ENCODE results near the gene PLOD1. TPM values are rescaled to one million over a fixed set of nuclear protein-coding genes. Genes with fewer than 3 reads are reported as not detected.

Gene PLOD1
- total RNA-seq, 4 donors from 2014 or later = 28.8 to 56.3 (median 41.2) TPM

DNA sequence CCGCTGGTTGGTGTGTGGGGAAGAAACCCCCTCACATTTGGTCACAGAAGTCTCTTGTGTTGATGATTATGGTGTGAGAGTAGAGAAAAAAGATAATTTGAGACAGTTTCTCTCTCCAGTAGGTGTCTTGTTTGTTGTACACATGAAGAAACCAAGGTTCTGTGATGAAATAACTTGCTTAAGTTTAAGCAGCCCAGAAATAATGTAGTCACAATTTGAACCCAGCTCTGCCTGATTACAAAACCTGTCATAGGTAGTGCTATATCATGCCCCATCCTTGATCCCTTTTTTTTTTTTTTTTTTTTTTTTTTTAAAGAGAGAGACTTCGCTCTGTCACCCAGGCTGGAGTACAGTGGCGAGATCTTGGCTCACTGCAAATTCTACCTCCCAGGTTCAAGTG, 50.7 kb downstream of the PLOD1 start:
- in situ Hi-C loops (cut with MboI; ENCODE audit: low pct_ligation_motif_present in 1 of 4, low pct_unique_long_range_greater_than_20kb in 1 of 4, low sequenced_read_pairs in 3 of 4) (no loop called here), intact Hi-C loops (cut with DNase I; ENCODE audit: low total_unique reads) (no loop called here)
- 83 to 91% methylated on average over 1 to 3 of the region's 3 CpGs for WGBS, 2 donors (ENCODE audit: low coverage in 1 of 2)
- peaks cover 0 to 31% (median 11%) of the 10 kb centered on the region in 4 donors for H3K36me3 ChIP-seq
- no peak overlapping the region for H3K4me3 ChIP-seq
- H3K9me3 ChIP-seq = no peaks in the 10 kb centered on the region
- H3K27me3 ChIP-seq = no peaks in the 10 kb centered on the region
- TF ChIP-seq POLR2AphosphoS5 (IDR thresholded peaks at IDR 0.05) (no peak), POLR2A (IDR thresholded peaks at IDR 0.05) (no peak), EP300 (IDR thresholded peaks at IDR 0.05; ENCODE audit: low read depth) (no peak)
- TF ChIP-seq, protein P1, sequence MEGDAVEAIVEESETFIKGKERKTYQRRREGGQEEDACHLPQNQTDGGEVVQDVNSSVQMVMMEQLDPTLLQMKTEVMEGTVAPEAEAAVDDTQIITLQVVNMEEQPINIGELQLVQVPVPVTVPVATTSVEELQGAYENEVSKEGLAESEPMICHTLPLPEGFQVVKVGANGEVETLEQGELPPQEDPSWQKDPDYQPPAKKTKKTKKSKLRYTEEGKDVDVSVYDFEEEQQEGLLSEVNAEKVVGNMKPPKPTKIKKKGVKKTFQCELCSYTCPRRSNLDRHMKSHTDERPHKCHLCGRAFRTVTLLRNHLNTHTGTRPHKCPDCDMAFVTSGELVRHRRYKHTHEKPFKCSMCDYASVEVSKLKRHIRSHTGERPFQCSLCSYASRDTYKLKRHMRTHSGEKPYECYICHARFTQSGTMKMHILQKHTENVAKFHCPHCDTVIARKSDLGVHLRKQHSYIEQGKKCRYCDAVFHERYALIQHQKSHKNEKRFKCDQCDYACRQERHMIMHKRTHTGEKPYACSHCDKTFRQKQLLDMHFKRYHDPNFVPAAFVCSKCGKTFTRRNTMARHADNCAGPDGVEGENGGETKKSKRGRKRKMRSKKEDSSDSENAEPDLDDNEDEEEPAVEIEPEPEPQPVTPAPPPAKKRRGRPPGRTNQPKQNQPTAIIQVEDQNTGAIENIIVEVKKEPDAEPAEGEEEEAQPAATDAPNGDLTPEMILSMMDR (IDR thresholded peaks at IDR 0.05) = no peak
- peaks cover 13 to 49% (median 34%) of the 10 kb centered on the region in 4 donors for H3K4me1 ChIP-seq
- peak overlapping the region in 3 of 4 donors; percentile 50 to 64 (median 60) for H3K27ac ChIP-seq
- DNase-seq = no peak

DNA sequence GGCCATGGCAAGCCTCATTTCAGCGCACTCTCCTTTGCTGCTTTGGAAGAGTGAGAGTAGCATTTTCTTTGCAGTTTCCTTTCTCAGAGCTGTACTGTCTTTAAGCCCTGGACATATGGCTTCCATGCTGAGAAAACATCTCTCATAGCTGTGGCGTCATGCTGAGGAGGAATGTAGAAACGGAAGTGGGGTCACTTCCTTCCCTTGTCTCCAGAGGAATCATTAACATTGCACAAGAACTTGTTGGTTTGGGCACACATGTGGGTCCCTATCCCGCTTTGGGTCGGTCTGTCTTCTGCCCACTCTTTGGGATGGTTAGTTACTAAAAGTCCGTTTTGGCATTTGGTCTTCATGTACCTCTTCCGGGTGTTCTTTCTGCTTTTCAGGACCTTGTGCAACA, 51.3 kb downstream of the PLOD1 start:
- no peak for DNase-seq
- H3K4me3 ChIP-seq = no peak overlapping the region
- peak overlapping the region in 1 of 4 donors; percentile 24 for H3K27ac ChIP-seq
- H3K27me3 ChIP-seq = no peaks in the 10 kb centered on the region
- TF ChIP-seq, protein P1 (IDR thresholded peaks at IDR 0.05) = no peak
- TF ChIP-seq POLR2A (IDR thresholded peaks at IDR 0.05) (no peak), POLR2AphosphoS5 (IDR thresholded peaks at IDR 0.05) (no peak), EP300 (IDR thresholded peaks at IDR 0.05; ENCODE audit: low read depth) (no peak)
- intact Hi-C loops (cut with DNase I; ENCODE audit: low total_unique reads) (no loop called here), in situ Hi-C loops (cut with MboI; ENCODE audit: low pct_ligation_motif_present in 1 of 4, low pct_unique_long_range_greater_than_20kb in 1 of 4, low sequenced_read_pairs in 3 of 4) (no loop called here)
- H3K9me3 ChIP-seq = no peaks in the 10 kb centered on the region
- 88 to 100% methylated on average over 1 to 7 of the region's 7 CpGs for whole genome bisulfite sequencing, 2 donors (ENCODE audit: low coverage in 1 of 2)
- H3K4me1 ChIP-seq = peaks cover 13 to 47% (median 32%) of the 10 kb centered on the region in 4 donors
- peaks cover 0 to 34% (median 14%) of the 10 kb centered on the region in 4 donors for H3K36me3 ChIP-seq

DNA sequence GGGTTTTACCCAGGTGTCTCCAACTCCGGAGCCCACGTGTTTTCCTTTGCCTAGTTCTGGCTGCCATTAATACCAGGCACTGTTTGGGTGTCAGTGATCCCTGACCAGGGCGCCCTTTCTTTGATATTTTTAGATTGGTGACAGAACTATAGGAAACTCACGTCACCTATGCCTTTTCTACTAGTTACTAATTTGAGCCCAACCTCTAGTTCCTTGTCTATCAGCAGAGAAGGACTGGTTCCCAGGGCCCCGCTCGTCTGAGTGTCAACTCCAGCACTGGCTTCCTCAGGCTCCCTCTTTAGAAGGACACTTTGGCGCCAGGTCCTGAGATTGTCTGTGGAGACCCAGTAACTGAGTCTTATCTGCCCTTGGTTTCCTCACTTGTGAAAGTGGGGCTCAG, 55.2 kb downstream of the PLOD1 start:
- Histone ChIP-seq H3K4me3 (no peak overlapping the region), H3K27ac (peak overlapping the region in 3 of 4 donors; percentile 13 to 54 (median 42)), H3K27me3 (no peaks in the 10 kb centered on the region), H3K9me3 (no peaks in the 10 kb centered on the region), H3K4me1 (peaks cover 0 to 9% (median 4%) of the 10 kb centered on the region in 4 donors), H3K36me3 (peaks cover 0 to 49% (median 23%) of the 10 kb centered on the region in 4 donors)
- intact Hi-C loops (cut with DNase I; ENCODE audit: low total_unique reads) (no loop called here), in situ Hi-C loops (cut with MboI; ENCODE audit: low pct_ligation_motif_present in 1 of 4, low pct_unique_long_range_greater_than_20kb in 1 of 4, low sequenced_read_pairs in 3 of 4) (no loop called here)
- no peak for DNase-seq
- TF ChIP-seq EP300 (IDR thresholded peaks at IDR 0.05; ENCODE audit: low read depth) (no peak), POLR2AphosphoS5 (IDR thresholded peaks at IDR 0.05) (no peak), POLR2A (IDR thresholded peaks at IDR 0.05) (no peak)
- TF ChIP-seq, protein P1 (IDR thresholded peaks at IDR 0.05) = no peak
- 83 to 97% methylated on average over 5 to 7 of the region's 7 CpGs for WGBS, 2 donors (ENCODE audit: low coverage in 1 of 2)

DNA sequence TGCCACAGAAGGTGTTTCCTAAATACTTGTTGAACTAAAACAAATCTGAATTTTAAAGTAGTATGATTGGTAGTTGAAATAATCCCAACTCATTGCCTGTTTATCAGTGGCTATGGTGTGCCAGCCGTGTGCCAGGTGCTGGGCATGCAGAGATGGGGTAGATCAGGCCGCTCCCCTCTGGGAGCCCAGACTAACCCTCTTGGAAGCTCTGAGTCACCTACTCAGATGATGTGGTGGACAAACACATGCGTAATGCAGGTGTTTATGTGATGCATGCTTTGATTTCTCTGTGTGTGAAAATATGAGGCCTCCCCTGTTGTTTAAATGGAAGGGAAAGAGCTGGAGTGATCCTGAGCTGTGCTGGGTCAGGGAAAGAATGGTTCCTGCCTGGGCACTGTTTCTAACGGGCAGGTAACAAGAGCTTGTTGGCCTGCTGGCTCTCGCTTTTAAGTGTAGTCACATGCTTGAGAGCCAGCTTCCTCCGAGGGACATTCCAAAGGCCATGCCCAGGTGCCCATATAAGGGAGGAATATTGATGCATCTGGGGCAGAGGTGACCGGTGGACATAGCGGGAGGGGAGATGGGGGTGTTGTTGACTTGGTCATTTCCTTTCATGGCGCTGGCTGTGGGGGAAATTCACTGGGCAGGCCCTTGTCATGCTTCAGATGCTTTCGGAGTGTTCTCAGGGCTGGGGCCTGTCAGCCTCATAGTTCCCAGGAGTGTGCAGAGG, 56.0 kb downstream of the PLOD1 start:
- 82% methylated on average over 10 of the region's 10 CpGs; no CpG with 5 or more reads in 1 of the 2 donors for WGBS, 2 donors (ENCODE audit: low coverage in 1 of 2)
- Histone ChIP-seq H3K9me3 (no peaks in the 10 kb centered on the region), H3K27me3 (no peaks in the 10 kb centered on the region), H3K36me3 (peaks cover 0 to 56% (median 26%) of the 10 kb centered on the region in 4 donors), H3K4me1 (peaks cover 0 to 4% (median 2%) of the 10 kb centered on the region in 4 donors), H3K27ac (peak overlapping the region in 3 of 4 donors; percentile 13 to 54 (median 42)), H3K4me3 (no peak overlapping the region)
- TF ChIP-seq POLR2A (IDR thresholded peaks at IDR 0.05) (no peak), POLR2AphosphoS5 (IDR thresholded peaks at IDR 0.05) (no peak), EP300 (IDR thresholded peaks at IDR 0.05; ENCODE audit: low read depth) (no peak)
- TF ChIP-seq, protein P1 (IDR thresholded peaks at IDR 0.05) = no peak
- in situ Hi-C loops (cut with MboI; ENCODE audit: low pct_ligation_motif_present in 1 of 4, low pct_unique_long_range_greater_than_20kb in 1 of 4, low sequenced_read_pairs in 3 of 4) = no loop called here
- DNase-seq = no peak
- intact Hi-C loops (cut with DNase I; ENCODE audit: low total_unique reads) = no loop called here

All from transverse colon (tissue), 4 donors.